D721Med (cell line): Measurements from ENCODE around the gene PARVA.

Source experiments
- DNase-seq: peaks from one replicate; pipeline ENCODE4 v3.0.0; 2011; ENCODE audit warnings: low spot score; ENCODE audit not compliant: insufficient read length
- FAIRE-seq: peaks from 2 replicates; lab custom pipeline; 2011; peaks lifted over from hg19 to GRCh38; lab: Jason Lieb, UNC
- TF ChIP-seq, protein P1 (sequence below): IDR thresholded peaks from 2 replicates; pipeline ENCODE4 v1.5.1; 2012; ENCODE audit warnings: mild to moderate bottlenecking, control low read depth; ENCODE audit not compliant: insufficient read depth; ENCODE audit errors: missing control alignments

The PARVA gene

DNA sequence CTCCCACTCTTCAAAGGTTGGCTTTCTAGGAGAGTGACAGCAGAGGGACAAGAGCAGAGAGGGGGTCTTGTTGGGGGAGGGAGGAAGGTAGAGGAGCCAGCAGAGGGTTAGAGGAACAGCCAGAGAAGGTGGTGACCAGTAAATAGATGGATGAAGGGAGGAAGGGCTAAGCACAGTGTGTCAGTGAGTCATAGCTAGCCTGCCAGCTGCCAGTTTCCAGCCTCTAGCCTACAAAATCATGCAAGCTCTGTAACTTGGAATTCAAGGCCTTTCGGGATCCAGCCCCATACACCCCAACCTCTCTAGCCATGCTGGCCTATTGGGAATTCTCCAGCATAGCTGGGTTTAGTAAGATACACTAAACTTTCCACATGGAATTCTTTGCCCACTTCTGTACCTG lies 149.4 kb downstream of the PARVA start:
- FAIRE-seq (no peak), DNase-seq (no peak)
- TF ChIP-seq, protein P1, sequence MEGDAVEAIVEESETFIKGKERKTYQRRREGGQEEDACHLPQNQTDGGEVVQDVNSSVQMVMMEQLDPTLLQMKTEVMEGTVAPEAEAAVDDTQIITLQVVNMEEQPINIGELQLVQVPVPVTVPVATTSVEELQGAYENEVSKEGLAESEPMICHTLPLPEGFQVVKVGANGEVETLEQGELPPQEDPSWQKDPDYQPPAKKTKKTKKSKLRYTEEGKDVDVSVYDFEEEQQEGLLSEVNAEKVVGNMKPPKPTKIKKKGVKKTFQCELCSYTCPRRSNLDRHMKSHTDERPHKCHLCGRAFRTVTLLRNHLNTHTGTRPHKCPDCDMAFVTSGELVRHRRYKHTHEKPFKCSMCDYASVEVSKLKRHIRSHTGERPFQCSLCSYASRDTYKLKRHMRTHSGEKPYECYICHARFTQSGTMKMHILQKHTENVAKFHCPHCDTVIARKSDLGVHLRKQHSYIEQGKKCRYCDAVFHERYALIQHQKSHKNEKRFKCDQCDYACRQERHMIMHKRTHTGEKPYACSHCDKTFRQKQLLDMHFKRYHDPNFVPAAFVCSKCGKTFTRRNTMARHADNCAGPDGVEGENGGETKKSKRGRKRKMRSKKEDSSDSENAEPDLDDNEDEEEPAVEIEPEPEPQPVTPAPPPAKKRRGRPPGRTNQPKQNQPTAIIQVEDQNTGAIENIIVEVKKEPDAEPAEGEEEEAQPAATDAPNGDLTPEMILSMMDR: no peak

DNA sequence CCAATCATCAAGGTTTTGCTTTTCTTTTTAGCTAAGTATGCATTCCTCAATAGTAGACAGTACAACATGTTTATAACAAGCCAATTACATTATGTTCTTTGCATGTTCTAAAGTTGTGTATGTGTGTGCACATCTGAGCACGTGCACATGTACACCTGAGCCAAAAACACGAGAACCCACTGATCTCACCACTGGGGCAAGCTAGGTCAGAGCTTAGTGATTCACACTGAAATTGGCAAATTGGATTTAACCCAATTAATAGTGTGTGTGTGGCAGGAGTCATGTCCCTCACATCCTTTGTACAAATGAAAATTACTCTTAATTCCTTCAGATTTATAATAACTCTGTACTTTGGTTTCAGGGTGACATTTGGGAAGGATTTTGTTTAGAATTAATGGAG lies 151.1 kb downstream of the PARVA start:
- no peak for DNase-seq
- FAIRE-seq: no peak
- TF ChIP-seq, protein P1: no peak

- DNase-seq (no peak), FAIRE-seq (no peak)
- TF ChIP-seq, protein P1: no peak
Measured at GRCh38 chr11:12529041-12529440, 151.7 kb downstream of the PARVA start.

DNA sequence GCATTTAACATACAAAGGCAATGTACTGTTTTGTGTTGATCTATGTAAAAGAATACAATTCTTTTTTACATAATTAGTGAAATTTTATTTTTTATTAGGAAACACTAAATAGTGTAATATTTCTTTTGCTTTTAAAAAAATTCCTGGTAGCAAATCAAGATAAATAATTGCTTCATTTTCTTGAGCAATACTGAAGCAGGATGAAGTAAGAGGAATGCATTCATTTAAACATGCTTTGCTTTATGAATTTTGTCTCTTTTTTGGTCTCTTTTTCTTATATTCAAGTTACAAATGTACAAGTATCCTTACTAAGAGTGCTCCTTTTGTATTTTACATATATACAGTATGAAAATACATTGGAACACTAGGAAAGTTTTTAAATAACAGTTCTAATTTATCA lies 152.4 kb downstream of the PARVA start:
- TF ChIP-seq, protein P1: no peak
- no peak for DNase-seq
- FAIRE-seq: no peak

DNA sequence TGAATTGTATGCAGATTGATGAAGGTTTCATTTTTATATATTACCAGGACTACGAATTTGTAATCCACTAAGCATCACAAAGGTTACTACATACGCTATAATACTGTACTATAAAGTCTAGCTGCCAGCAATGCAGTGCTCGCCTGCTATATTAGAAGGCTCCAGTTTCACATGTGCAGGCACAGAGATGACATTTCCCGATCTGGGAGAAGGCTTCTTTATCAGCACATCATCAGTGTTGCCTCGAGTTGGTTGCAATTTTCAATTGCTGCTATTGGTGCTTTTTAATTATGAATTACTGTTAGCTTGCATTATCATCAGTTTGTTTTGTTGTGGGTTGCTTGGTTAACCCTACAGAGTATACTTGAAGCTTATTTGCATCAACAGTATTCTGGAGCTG lies 153.6 kb downstream of the PARVA start:
- FAIRE-seq (no peak), DNase-seq (no peak)
- TF ChIP-seq, protein P1: no peak

GRCh38 chr11:12531681-12532080 lies 154.3 kb downstream of the PARVA start:
- no peak for DNase-seq
- TF ChIP-seq, protein P1: no peak
- FAIRE-seq: no peak

- FAIRE-seq: no peak
- TF ChIP-seq, protein P1: no peak
- DNase-seq: no peak
Measured at GRCh38 chr11:12532580-12532979, 155.2 kb downstream of the PARVA start.
